ENCODE measurements around the gene EPB41L5.

Gene EPB41L5

GRCh38 chr2:120227111-120227991 lies 214.5 kb downstream of the EPB41L5 start:
- DNase-seq (ENCODE audit: low read depth in 1 of 2, low spot score in 1 of 2) = no peak
- no peak for TF ChIP-seq GABPA (IDR thresholded peaks at IDR 0.05; ENCODE audit: low read depth)
- no peak overlapping the region for H3K27ac ChIP-seq (replicated peaks)

GRCh38 chr2:120228503-120228902 lies 215.6 kb downstream of the EPB41L5 start:
- DNase-seq (ENCODE audit: low read depth in 1 of 2, low spot score in 1 of 2) = no peak
- Histone ChIP-seq H3K4me3 (replicated peaks; ENCODE audit: insufficient read depth, low read length) (no peak overlapping the region), H3K27me3 (ENCODE audit: insufficient read depth, poor library complexity, severe bottlenecking) (no peaks in the 10 kb centered on the region), H3K27ac (replicated peaks) (no peak overlapping the region)
- TF ChIP-seq CTCF (IDR thresholded peaks at IDR 0.05; ENCODE audit: insufficient read depth, low read length) = no peak
- no peak for TF ChIP-seq REST (IDR thresholded peaks at IDR 0.05; ENCODE audit: insufficient replicate concordance, low read depth)
- no peak for TF ChIP-seq SPI1 (IDR thresholded peaks at IDR 0.05; ENCODE audit: borderline replicate concordance, low read depth)
- no peak for TF ChIP-seq POLR2AphosphoS5 (IDR thresholded peaks at IDR 0.05; ENCODE audit: low read depth)
- TF ChIP-seq GABPA (IDR thresholded peaks at IDR 0.05; ENCODE audit: low read depth) = no peak

More at GRCh38 chr2:120227111-120227991, 214.5 kb downstream of the EPB41L5 start:
- Histone ChIP-seq H3K27me3 (ENCODE audit: insufficient read depth, poor library complexity, severe bottlenecking) (no peaks in the 10 kb centered on the region), H3K4me3 (replicated peaks; ENCODE audit: insufficient read depth, low read length) (no peak overlapping the region)
